GM23248 (cell line): ENCODE measurements around the gene PTPRR. TPM values are rescaled to one million over a fixed set of nuclear protein-coding genes. Genes with fewer than 3 reads are reported as not detected.

Experiments used
- DNase-seq: peaks from one replicate; pipeline ENCODE4 v3.0.0-alpha.2; 2015
- H2AFZ ChIP-seq: fragments of 200-600 bp; sonication (generic); 2 replicates; pipeline ENCODE4 v1.6.1; 2016; ENCODE audit warnings: antibody characterized with exemption
- H3F3A ChIP-seq: fragments of 200-600 bp; sonication (generic); 2 replicates; pipeline ENCODE4 v1.6.1; 2016; ENCODE audit warnings: mild to moderate bottlenecking, antibody characterized with exemption, mixed run types; ENCODE audit not compliant: insufficient read depth
- H3K27ac ChIP-seq: fragments of 200-600 bp; sonication (generic); 2 replicates; pipeline ENCODE4 v1.5.1; 2016; ENCODE audit warnings: mild to moderate bottlenecking
- H3K27me3 ChIP-seq: fragments of 200-600 bp; sonication (generic); replicated peaks from 2 replicates; pipeline ENCODE4 v1.6.1; 2016; ENCODE audit warnings: mild to moderate bottlenecking; ENCODE audit not compliant: insufficient read depth
- H3K36me3 ChIP-seq: fragments of 200-600 bp; sonication (generic); 2 replicates; pipeline ENCODE4 v1.6.1; 2016; ENCODE audit warnings: low read depth, mild to moderate bottlenecking
- H3K4me1 ChIP-seq: fragments of 200-600 bp; sonication (generic); 2 replicates; pipeline ENCODE4 v1.6.1; 2016; ENCODE audit warnings: mild to moderate bottlenecking; ENCODE audit not compliant: insufficient read depth
- H3K4me2 ChIP-seq: fragments of 200-600 bp; sonication (generic); one replicate; pipeline ENCODE4 v1.6.1; 2016; ENCODE audit warnings: mild to moderate bottlenecking; ENCODE audit not compliant: unreplicated experiment
- H3K4me3 ChIP-seq: fragments of 200-600 bp; sonication (generic); 2 replicates; pipeline ENCODE4 v1.5.1; 2016; ENCODE audit warnings: mild to moderate bottlenecking
- H3K79me2 ChIP-seq: fragments of 200-600 bp; sonication (generic); 2 replicates; pipeline ENCODE4 v1.6.1; 2016; ENCODE audit warnings: mild to moderate bottlenecking; ENCODE audit not compliant: insufficient read depth
- H3K9ac ChIP-seq: fragments of 200-600 bp; sonication (generic); 2 replicates; pipeline ENCODE4 v1.6.1; 2016; ENCODE audit warnings: mild to moderate bottlenecking
- H3K9me2 ChIP-seq: fragments of 200-600 bp; sonication (generic); 2 replicates; pipeline ENCODE4 v1.6.1; 2016; ENCODE audit warnings: mixed run types, mild to moderate bottlenecking, moderate library complexity; ENCODE audit not compliant: insufficient read depth
- H3K9me3 ChIP-seq: fragments of 200-600 bp; sonication (generic); one replicate; pipeline ENCODE4 v1.6.1; 2017; ENCODE audit warnings: low read depth
- H4K20me1 ChIP-seq: fragments of 200-600 bp; sonication (generic); 2 replicates; pipeline ENCODE4 v1.6.0; 2016; ENCODE audit not compliant: insufficient read depth
- EZH2 ChIP-seq: fragments of 200-600 bp; sonication (generic); IDR thresholded peaks from 2 replicates; pipeline ENCODE4 v1.6.1; 2018; ENCODE audit warnings: antibody characterized with exemption, mild to moderate bottlenecking; ENCODE audit not compliant: insufficient read depth, poor library complexity, severe bottlenecking
- EZH2phosphoT487 ChIP-seq: fragments of 200-600 bp; sonication (generic); IDR thresholded peaks from 2 replicates; pipeline ENCODE4 v1.6.1; 2018; ENCODE audit warnings: antibody characterized with exemption, moderate library complexity, mild to moderate bottlenecking, low read depth; ENCODE audit not compliant: insufficient read depth
- whole genome bisulfite sequencing, 2 experiments: methylation state at CpG; one replicate each; pipeline ENCODE4 v1.1.6; 2015 to 2017; ENCODE audit warnings: low lambda C conversion rate in 2 of 2, low coverage in 1 of 2; ENCODE audit errors: missing lambda C conversion rate in 2 of 2; 5-methylcytosine and 5-hydroxymethylcytosine counted together
- in situ Hi-C: fragments of 300-500 bp; cut with MboI; formaldehyde crosslinking; loops from 2 replicates; pipeline ENCODE4 v1.15.0; 2020
- polyA plus RNA-seq: library from polyadenylated mRNA; unstranded; fragments of >200 nt; fragmentation: Nextera tagmentation; extraction: Ambion mirVana; gene quantifications from 2 replicates; pipeline ENCODE4 v1.2.1, GENCODE V29; 2016
- total RNA-seq: library from RNA; depleted of rRNA; stranded (reverse); fragments of >200 nt; shearing (Covaris generic); gene quantifications from 2 replicates; pipeline ENCODE4 v1.2.3, GENCODE V29; 2014

Gene PTPRR
- total and polyA plus RNA-seq, 2 experiments from 2014 or later: 1.1 to 1.2 TPM

DNA sequence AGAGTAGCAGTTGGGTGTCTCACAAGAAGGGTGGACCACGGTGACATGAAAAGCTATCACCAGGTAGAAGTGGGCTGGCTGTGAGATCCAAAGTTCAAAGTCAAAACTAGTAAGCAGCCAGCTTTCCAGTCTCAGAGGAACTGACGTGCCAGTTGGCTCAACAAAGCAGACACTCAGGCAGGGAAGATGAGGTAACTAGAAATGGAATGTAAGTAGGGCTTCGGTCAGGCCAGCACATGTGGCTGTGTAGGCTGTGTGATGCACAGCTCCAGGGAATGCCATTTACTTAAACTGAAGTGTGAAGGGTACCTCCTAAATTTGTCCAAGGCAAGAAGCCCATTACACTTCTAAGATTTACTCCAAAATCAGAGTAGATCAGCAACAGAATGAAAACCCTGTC is 43.6 kb downstream of the PTPRR start:
- 2 to 6% methylated on average over 3 of the region's 3 CpGs for WGBS, 2 experiments
- in situ Hi-C loops: no loop called here
- Histone ChIP-seq H3K79me2 (no peaks in the 10 kb centered on the region), H3K27me3 (no peaks in the 10 kb centered on the region), H3K36me3 (no peaks in the 10 kb centered on the region), H3K9ac (no peak overlapping the region), H3K4me2 (no peak overlapping the region), H3K4me1 (peaks cover 3% of the 10 kb centered on the region; the same call in 1 of the 2 replicates), H3K27ac (no peak overlapping the region), H3K4me3 (no peak overlapping the region), H3K9me2 (no peaks in the 10 kb centered on the region), H3K9me3 (no peaks in the 10 kb centered on the region), H2AFZ (no peak overlapping the region), H4K20me1 (no peaks in the 10 kb centered on the region), H3F3A (no peaks in the 10 kb centered on the region)
- DNase-seq: peak; percentile 90
- TF ChIP-seq EZH2phosphoT487: no peak
- TF ChIP-seq EZH2: no peak

- DNase-seq: no peak
- no peaks in the 10 kb centered on the region for H3K79me2 ChIP-seq
- H3K9me3 ChIP-seq: no peaks in the 10 kb centered on the region
- no peak overlapping the region for H3K9ac ChIP-seq
- H3K36me3 ChIP-seq: no peaks in the 10 kb centered on the region
- no peak overlapping the region for H2AFZ ChIP-seq
- H3K4me1 ChIP-seq: peaks cover 3% of the 10 kb centered on the region; the same call in 1 of the 2 replicates
- in situ Hi-C loops: no loop called here
- H3K4me3 ChIP-seq: no peak overlapping the region
- no peak overlapping the region for H3K4me2 ChIP-seq
- no peaks in the 10 kb centered on the region for H3F3A ChIP-seq
- H3K27ac ChIP-seq: no peak overlapping the region
- no peaks in the 10 kb centered on the region for H4K20me1 ChIP-seq
- H3K27me3 ChIP-seq: no peaks in the 10 kb centered on the region
- TF ChIP-seq EZH2phosphoT487 (no peak), EZH2 (no peak)
- no peaks in the 10 kb centered on the region for H3K9me2 ChIP-seq
Observed at GRCh38 chr12:70875628-70876027, 44.9 kb downstream of the PTPRR start.

GRCh38 chr12:70854881-70855568 is 65.5 kb downstream of the PTPRR start:
- no peaks in the 10 kb centered on the region for H3K9me2 ChIP-seq
- no peak for TF ChIP-seq EZH2
- H3K4me3 ChIP-seq: no peak overlapping the region
- H4K20me1 ChIP-seq: no peaks in the 10 kb centered on the region
- H3K27me3 ChIP-seq: peaks cover 7% of the 10 kb centered on the region; the same call in 1 of the 2 replicates
- DNase-seq: no peak
- peaks cover 14% of the 10 kb centered on the region for H3K4me1 ChIP-seq
- WGBS, 2 experiments: 72 to 74% methylated on average over 3 of the region's 3 CpGs
- H3K4me2 ChIP-seq: no peak overlapping the region
- H3K9me3 ChIP-seq: no peaks in the 10 kb centered on the region
- H2AFZ ChIP-seq: no peak overlapping the region
- no peak overlapping the region for H3K9ac ChIP-seq
- in situ Hi-C loops: no loop called here
- no peak overlapping the region for H3K27ac ChIP-seq
- no peaks in the 10 kb centered on the region for H3K79me2 ChIP-seq
- H3F3A ChIP-seq: peaks cover 9% of the 10 kb centered on the region; the same call in 1 of the 2 replicates
- H3K36me3 ChIP-seq: no peaks in the 10 kb centered on the region

GRCh38 chr12:70854138-70854537 is 66.4 kb downstream of the PTPRR start:
- peak; percentile 15 for DNase-seq
- in situ Hi-C loops: no loop called here
- H3K9me3 ChIP-seq: no peaks in the 10 kb centered on the region
- WGBS, 2 experiments: 17% methylated on average over 3 of the region's 3 CpGs
- H3K79me2 ChIP-seq: no peaks in the 10 kb centered on the region
- no peaks in the 10 kb centered on the region for H4K20me1 ChIP-seq
- peaks cover 17% of the 10 kb centered on the region for H3K4me1 ChIP-seq
- H3K36me3 ChIP-seq: no peaks in the 10 kb centered on the region
- peaks cover 9% of the 10 kb centered on the region; the same call in 1 of the 2 replicates for H3F3A ChIP-seq
- H3K27me3 ChIP-seq: peaks cover 7% of the 10 kb centered on the region; the same call in 1 of the 2 replicates
- no peak overlapping the region for H3K9ac ChIP-seq
- no peaks in the 10 kb centered on the region for H3K9me2 ChIP-seq
- no peak overlapping the region for H2AFZ ChIP-seq
- no peak overlapping the region for H3K27ac ChIP-seq
- H3K4me2 ChIP-seq: no peak overlapping the region
- TF ChIP-seq EZH2 (no peak), EZH2phosphoT487 (no peak)
- no peak overlapping the region for H3K4me3 ChIP-seq

DNA sequence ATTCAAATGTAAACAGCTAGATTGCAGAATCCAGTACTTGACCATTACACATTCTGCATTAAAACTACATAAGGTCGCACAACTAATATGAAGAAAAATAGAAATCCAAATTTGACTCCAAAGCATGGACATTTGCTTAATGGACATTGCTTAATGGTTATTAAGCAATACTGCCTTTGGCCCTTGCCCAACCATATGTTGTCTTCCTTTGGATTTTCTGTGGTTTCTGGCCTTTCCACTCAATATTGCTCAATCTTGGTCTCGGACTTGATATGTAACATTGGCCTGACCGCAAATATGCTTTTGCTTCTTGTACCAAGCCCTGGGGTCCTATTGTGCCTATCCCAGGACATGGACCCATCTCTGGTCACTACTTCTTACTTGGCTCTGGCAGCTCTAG is 67.2 kb downstream of the PTPRR start:
- TF ChIP-seq EZH2phosphoT487: no peak
- no peak for TF ChIP-seq EZH2

More for the DNA sequence above, 67.2 kb downstream of the PTPRR start:
- Histone ChIP-seq H3K27ac (no peak overlapping the region), H4K20me1 (no peaks in the 10 kb centered on the region), H3K4me3 (no peak overlapping the region), H3K4me1 (peaks cover 17% of the 10 kb centered on the region), H2AFZ (no peak overlapping the region), H3K79me2 (no peaks in the 10 kb centered on the region), H3K4me2 (peak overlapping the region; percentile 30), H3K9ac (no peak overlapping the region), H3K9me3 (no peaks in the 10 kb centered on the region), H3K9me2 (no peaks in the 10 kb centered on the region), H3K27me3 (peaks cover 6% of the 10 kb centered on the region; the same call in 1 of the 2 replicates), H3F3A (peaks cover 9% of the 10 kb centered on the region; the same call in 1 of the 2 replicates), H3K36me3 (no peaks in the 10 kb centered on the region)
- in situ Hi-C loops: no loop called here
- DNase-seq: peak; percentile 86
- WGBS, 2 experiments: 28 to 31% methylated on average over 3 of the region's 3 CpGs
